ENCODE results near the gene PNMA6A. TPM values are rescaled to one million over a fixed set of nuclear protein-coding genes. Genes with fewer than 3 reads are reported as not detected.
"Not testable (repeated sequence)": the region's sequence is repeated elsewhere in the genome, so short reads cannot be mapped to it uniquely, and the experiment has no call there.

PNMA6A gene
- total and polyA plus RNA-seq, 2 donors, result 0.71 to 1.5 TPM

DNA sequence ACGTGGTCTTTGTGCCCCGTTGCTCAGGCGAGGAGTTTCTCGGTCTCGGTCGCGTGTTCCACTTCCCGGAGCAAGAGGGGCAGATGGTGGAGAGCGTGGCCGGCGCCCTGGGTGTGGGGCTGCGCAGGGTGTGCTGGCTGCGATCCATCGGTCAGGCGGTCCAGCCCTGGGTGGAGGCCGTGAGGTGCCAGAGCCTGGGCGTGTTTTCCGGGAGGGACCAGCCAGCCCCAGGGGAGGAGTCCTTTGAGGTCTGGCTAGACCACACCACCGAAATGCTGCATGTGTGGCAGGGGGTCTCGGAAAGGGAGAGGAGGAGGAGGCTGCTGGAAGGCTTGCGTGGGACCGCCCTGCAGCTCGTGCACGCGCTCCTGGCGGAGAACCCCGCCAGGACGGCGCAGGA lies 1.1 kb downstream of the PNMA6A start:
- H3K27ac ChIP-seq (ENCODE audit: low read depth in 1 of 2, low read length in 1 of 2); H3K9me3 ChIP-seq (ENCODE audit: control insufficient read depth in 2 of 2, insufficient read depth in 1 of 2, low read length in 1 of 2); DNase-seq (ENCODE audit: low read depth in 6 of 9, low spot score in 9 of 9); H3K27me3 ChIP-seq (ENCODE audit: control insufficient read depth in 2 of 2, insufficient read depth in 1 of 2, low read length in 1 of 2); H3K36me3 ChIP-seq (ENCODE audit: control insufficient read depth in 2 of 2, insufficient read depth in 2 of 2, low read length in 1 of 2); H3K4me1 ChIP-seq (ENCODE audit: control insufficient read depth in 2 of 2, insufficient read depth in 2 of 2, low read length in 2 of 2); H3K4me3 ChIP-seq (ENCODE audit: low read length in 2 of 2): not testable (repeated sequence)
- WGBS, result 100% methylated on average over 4 of the region's 29 CpGs

DNA sequence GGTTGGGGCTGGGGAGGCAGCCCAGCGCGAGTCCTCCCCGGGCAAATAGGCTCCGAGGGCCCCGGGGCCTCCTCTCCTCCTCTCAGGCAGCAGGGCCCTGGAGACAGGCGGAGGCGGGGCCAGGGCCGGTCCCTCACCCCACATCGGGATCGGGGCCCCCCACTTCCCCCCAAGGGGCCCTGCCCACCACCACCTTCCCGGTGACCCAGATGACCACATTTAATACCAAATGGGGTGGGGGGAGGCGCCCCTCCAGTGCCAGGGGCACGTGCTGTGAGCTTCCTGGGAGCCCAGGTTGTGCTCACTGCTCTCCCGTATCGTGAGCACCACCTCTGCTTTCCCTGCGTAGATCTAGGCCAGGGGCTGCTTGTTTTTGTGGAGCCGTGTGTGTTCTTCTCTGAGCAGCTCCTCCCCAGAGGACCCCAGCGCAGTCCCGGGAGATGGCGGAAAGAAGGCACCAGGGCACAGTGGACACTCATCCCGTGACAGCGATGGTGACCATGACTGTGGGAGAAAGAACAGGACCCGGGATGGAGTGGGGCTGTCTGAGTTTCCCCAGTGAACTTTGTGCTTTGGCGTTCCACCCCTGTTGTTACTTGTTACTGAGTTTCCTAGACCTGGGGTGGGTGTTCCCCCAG lies 2.1 kb downstream of the PNMA6A start:
- H3K9me3 ChIP-seq (ENCODE audit: control insufficient read depth in 2 of 2, insufficient read depth in 1 of 2, low read length in 1 of 2), result peaks cover 0 to 3% of the 10 kb centered on the region in 2 donors
- H3K27ac ChIP-seq (ENCODE audit: low read depth in 1 of 2, low read length in 1 of 2), result no peak overlapping the region
- H3K36me3 ChIP-seq (ENCODE audit: control insufficient read depth in 2 of 2, insufficient read depth in 2 of 2, low read length in 1 of 2), result no peaks in the 10 kb centered on the region
- DNase-seq (ENCODE audit: low read depth in 6 of 9, low spot score in 9 of 9), result no peak
- no peak overlapping the region for H3K4me3 ChIP-seq (ENCODE audit: low read length in 2 of 2)
- 88% methylated on average over 19 of the region's 24 CpGs for WGBS
- no peaks in the 10 kb centered on the region for H3K27me3 ChIP-seq (ENCODE audit: control insufficient read depth in 2 of 2, insufficient read depth in 1 of 2, low read length in 1 of 2)
- no peaks in the 10 kb centered on the region for H3K4me1 ChIP-seq (ENCODE audit: control insufficient read depth in 2 of 2, insufficient read depth in 2 of 2, low read length in 2 of 2)

DNA sequence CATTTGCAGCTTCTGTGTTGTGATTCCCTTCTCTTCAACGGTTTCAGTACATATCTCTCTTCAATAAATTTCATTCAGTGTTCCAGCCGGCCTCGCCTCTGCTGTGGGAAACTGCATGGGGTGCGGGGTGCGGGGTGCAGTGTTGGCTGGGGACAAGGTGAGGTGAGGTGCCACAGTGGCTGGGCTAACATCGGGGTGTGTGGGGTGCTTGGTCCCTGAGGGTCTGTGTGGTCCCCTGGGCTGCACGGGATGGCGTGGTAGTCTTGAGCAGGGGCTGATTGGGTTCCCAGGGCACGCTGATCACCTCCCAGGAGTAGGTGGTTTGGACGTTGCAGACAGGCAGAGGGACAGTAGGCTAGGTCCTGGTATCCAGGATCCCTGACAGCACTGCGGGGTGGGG lies 2.7 kb downstream of the PNMA6A start:
- WGBS, result 94% methylated on average over 11 of the region's 11 CpGs
- Histone ChIP-seq H3K9me3 (ENCODE audit: control insufficient read depth in 2 of 2, insufficient read depth in 1 of 2, low read length in 1 of 2) (peaks cover 0 to 3% of the 10 kb centered on the region in 2 donors), H3K27me3 (ENCODE audit: control insufficient read depth in 2 of 2, insufficient read depth in 1 of 2, low read length in 1 of 2) (no peaks in the 10 kb centered on the region), H3K4me3 (ENCODE audit: low read length in 2 of 2) (no peak overlapping the region), H3K27ac (ENCODE audit: low read depth in 1 of 2, low read length in 1 of 2) (no peak overlapping the region), H3K36me3 (ENCODE audit: control insufficient read depth in 2 of 2, insufficient read depth in 2 of 2, low read length in 1 of 2) (no peaks in the 10 kb centered on the region), H3K4me1 (ENCODE audit: control insufficient read depth in 2 of 2, insufficient read depth in 2 of 2, low read length in 2 of 2) (no peaks in the 10 kb centered on the region)
- no peak for DNase-seq (ENCODE audit: low read depth in 6 of 9, low spot score in 9 of 9)

DNA sequence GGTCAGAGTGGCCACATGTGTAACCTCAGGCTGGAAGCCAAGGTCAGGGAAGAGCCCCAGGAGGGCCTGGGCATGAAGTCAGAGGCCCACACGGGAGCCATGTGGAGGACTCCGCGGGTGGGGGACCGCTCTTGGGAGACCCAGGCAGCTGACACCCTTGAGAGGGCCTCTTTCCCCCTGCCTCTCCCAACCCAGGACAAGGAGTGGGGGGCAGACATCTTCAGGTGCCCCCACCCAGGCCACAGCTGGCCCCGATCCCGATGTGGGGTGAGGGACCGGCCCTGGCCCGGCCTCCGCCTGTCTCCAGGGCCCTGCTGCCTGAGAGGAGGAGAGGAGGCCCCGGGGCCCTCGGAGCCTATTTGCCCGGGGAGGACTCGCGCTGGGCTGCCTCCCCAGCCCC lies 3.1 kb downstream of the PNMA6A start:
- H3K27ac ChIP-seq (ENCODE audit: low read depth in 1 of 2, low read length in 1 of 2), result no peak overlapping the region
- no peaks in the 10 kb centered on the region for H3K36me3 ChIP-seq (ENCODE audit: control insufficient read depth in 2 of 2, insufficient read depth in 2 of 2, low read length in 1 of 2)
- peaks cover 0 to 3% of the 10 kb centered on the region in 2 donors for H3K9me3 ChIP-seq (ENCODE audit: control insufficient read depth in 2 of 2, insufficient read depth in 1 of 2, low read length in 1 of 2)
- WGBS, result 94% methylated on average over 9 of the region's 14 CpGs
- no peak for DNase-seq (ENCODE audit: low read depth in 6 of 9, low spot score in 9 of 9)
- H3K4me1 ChIP-seq (ENCODE audit: control insufficient read depth in 2 of 2, insufficient read depth in 2 of 2, low read length in 2 of 2), result no peaks in the 10 kb centered on the region
- no peaks in the 10 kb centered on the region for H3K27me3 ChIP-seq (ENCODE audit: control insufficient read depth in 2 of 2, insufficient read depth in 1 of 2, low read length in 1 of 2)
- H3K4me3 ChIP-seq (ENCODE audit: low read length in 2 of 2), result no peak overlapping the region

DNA sequence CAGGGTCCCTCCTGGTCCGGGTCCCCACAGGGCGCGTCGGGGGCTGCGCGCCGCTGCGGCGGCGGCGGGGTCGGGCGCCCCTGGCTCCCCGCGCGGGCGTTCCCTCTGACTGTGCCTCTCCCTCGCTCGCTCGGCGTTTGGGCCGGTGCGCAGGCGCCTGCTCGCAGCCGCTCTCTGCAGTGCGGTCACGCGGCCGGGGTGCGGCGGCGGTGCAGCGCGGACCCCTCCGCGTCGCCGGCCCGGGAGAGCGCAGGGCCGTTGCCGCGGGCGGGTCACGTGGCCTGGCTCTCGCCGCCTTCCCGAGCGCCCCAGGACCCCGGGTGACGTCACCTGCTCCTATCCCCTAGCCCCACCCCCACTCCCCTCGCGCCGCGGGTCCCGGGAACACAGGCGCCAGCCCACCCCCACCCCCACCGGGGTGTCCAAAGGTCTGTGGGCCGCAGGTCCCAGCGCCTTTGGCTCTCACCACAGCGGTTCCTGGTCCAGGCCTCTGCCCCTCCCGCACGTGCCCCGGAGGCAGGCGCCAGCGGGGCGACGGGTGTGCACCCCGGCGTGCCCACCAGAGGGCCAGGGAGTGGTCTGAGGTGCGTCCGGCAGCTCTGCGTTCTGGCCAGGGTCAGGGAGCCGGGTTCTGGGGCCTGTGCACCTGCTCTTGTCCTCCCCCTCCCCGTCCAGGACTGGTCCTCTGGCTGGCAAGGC lies 5.3 kb downstream of the PNMA6A start:
- H3K4me3 ChIP-seq (ENCODE audit: low read length in 2 of 2); DNase-seq (ENCODE audit: low read depth in 6 of 9, low spot score in 9 of 9); H3K4me1 ChIP-seq (ENCODE audit: control insufficient read depth in 2 of 2, insufficient read depth in 2 of 2, low read length in 2 of 2); H3K9me3 ChIP-seq (ENCODE audit: control insufficient read depth in 2 of 2, insufficient read depth in 1 of 2, low read length in 1 of 2); H3K27me3 ChIP-seq (ENCODE audit: control insufficient read depth in 2 of 2, insufficient read depth in 1 of 2, low read length in 1 of 2); H3K27ac ChIP-seq (ENCODE audit: low read depth in 1 of 2, low read length in 1 of 2); H3K36me3 ChIP-seq (ENCODE audit: control insufficient read depth in 2 of 2, insufficient read depth in 2 of 2, low read length in 1 of 2): not testable (repeated sequence)
- no CpG with 5 or more reads among the region's 76 CpGs for WGBS

DNA sequence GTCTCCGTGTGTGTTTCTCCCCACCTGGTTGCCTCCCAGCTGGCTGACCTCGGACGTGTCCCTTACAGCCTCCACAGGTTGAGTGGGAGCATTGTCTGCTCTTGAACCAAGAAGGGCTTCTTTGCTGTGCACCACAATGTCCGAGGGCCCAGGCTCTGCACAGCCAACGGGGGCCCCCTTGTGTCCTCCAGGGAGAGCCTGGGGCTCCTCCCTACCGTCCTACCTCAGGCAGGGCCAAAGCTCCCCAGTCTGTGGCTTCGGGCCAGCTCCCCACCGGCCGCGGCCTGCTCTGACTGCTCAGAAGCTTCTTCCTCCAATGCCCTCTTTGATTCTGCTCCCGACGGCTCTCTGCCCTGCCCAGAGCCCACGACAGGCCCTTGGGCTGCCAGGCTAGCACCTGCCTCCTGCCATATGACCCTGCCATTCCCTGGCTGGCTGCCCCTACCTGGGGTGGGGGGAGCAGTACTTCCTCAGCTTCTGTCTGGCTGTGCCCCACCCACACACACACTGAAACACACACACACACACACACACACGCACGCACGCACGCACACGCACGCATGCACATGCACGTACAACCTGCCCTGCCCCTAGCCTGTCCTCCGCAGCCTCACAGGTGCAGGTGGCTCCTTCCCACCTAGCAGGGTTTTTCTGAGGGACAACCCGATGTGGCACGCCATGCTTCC lies 11.1 kb downstream of the PNMA6A start:
- not testable (repeated sequence) for DNase-seq (ENCODE audit: low read depth in 6 of 9, low spot score in 9 of 9); H3K9me3 ChIP-seq (ENCODE audit: control insufficient read depth in 2 of 2, insufficient read depth in 1 of 2, low read length in 1 of 2); H3K27ac ChIP-seq (ENCODE audit: low read depth in 1 of 2, low read length in 1 of 2); H3K4me1 ChIP-seq (ENCODE audit: control insufficient read depth in 2 of 2, insufficient read depth in 2 of 2, low read length in 2 of 2); H3K4me3 ChIP-seq (ENCODE audit: low read length in 2 of 2); H3K27me3 ChIP-seq (ENCODE audit: control insufficient read depth in 2 of 2, insufficient read depth in 1 of 2, low read length in 1 of 2); H3K36me3 ChIP-seq (ENCODE audit: control insufficient read depth in 2 of 2, insufficient read depth in 2 of 2, low read length in 1 of 2)
- 72% methylated on average over 10 of the region's 23 CpGs for WGBS

DNA sequence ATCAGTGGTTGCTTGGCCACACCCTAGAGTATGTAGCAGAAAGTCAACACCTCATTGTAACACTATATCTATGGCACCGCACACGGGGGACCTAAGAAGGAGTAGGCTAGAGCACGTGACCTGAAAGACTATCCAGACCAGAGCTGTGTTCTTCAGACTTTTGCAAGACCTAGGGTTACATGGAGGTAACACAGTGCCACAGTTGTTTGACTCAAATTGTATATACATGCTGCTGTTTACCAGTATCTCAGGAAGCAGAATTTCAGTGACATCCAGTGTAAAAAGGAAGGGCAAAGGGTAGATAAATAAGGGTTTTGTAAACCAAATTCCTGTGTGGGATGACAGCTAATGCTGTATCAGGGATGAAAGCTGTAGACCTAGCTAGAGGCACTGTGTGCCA lies 30.2 kb downstream of the PNMA6A start:
- Histone ChIP-seq H3K4me3 (ENCODE audit: low read length in 2 of 2) (no peak overlapping the region), H3K4me1 (ENCODE audit: control insufficient read depth in 2 of 2, insufficient read depth in 2 of 2, low read length in 2 of 2) (no peaks in the 10 kb centered on the region), H3K27me3 (ENCODE audit: control insufficient read depth in 2 of 2, insufficient read depth in 1 of 2, low read length in 1 of 2) (no peaks in the 10 kb centered on the region), H3K36me3 (ENCODE audit: control insufficient read depth in 2 of 2, insufficient read depth in 2 of 2, low read length in 1 of 2) (no peaks in the 10 kb centered on the region), H3K27ac (ENCODE audit: low read depth in 1 of 2, low read length in 1 of 2) (no peak overlapping the region), H3K9me3 (ENCODE audit: control insufficient read depth in 2 of 2, insufficient read depth in 1 of 2, low read length in 1 of 2) (no peaks in the 10 kb centered on the region)
- 87% methylated on average over 3 of the region's 3 CpGs for WGBS
- DNase-seq (ENCODE audit: low read depth in 6 of 9, low spot score in 9 of 9), result no peak

DNA sequence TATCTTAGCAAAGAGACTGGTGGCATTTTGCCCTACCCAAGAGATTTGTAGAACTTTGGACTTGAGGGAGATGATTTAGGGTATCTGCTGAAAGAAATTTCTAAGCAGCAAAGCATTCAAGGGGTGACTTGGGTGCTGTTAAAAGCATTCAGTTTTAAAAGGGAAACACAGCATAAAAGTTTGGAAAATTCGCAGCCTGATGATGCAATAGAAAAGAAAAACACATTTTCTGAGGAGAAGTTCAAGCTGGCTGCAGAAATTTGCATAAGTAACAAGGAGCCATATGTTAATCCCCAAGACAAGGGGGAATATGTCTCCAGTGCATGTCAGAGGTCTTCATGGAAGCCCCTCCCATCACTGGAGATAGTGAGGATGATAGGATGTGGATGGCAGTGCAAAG lies 32.7 kb downstream of the PNMA6A start:
- not testable (repeated sequence) for H3K4me3 ChIP-seq (ENCODE audit: low read length in 2 of 2); H3K27me3 ChIP-seq (ENCODE audit: control insufficient read depth in 2 of 2, insufficient read depth in 1 of 2, low read length in 1 of 2); H3K4me1 ChIP-seq (ENCODE audit: control insufficient read depth in 2 of 2, insufficient read depth in 2 of 2, low read length in 2 of 2); H3K27ac ChIP-seq (ENCODE audit: low read depth in 1 of 2, low read length in 1 of 2); DNase-seq (ENCODE audit: low read depth in 6 of 9, low spot score in 9 of 9); H3K9me3 ChIP-seq (ENCODE audit: control insufficient read depth in 2 of 2, insufficient read depth in 1 of 2, low read length in 1 of 2); H3K36me3 ChIP-seq (ENCODE audit: control insufficient read depth in 2 of 2, insufficient read depth in 2 of 2, low read length in 1 of 2)
- WGBS, result 92% methylated on average over 1 of the region's 1 CpG

DNA sequence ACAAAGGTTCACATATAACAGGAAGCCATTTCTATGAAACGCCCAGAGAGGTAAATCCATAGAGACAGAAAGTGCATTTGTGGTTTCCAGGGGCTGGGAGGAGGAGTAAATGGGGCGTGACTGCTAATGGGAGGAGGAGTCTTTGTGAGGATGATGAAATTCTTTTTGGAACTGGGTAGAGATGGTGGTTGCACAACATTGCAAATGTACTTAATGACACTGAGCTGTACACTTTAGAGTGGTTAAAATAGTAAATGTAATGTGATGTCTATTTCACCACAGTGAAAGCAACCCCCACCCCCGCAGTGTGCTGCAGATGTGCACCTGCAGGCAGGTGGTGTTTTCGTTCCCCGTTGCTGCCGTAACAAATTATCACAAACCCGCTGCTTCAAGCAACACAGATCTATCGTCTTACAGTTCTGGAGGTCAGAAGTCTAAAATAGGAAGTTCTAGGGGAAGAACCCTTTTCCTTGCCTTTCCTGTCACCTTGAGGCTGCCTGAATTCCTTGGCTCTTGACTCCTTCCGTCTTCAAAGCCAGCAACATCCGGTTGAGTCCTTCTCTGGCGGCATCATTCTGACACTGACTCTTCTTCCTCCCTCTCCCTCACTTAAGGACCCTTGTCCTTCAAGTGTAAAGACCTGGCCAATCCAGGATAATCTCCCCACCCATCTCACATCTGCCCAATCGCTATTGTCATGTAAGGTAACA lies 34.0 kb downstream of the PNMA6A start:
- H3K27me3 ChIP-seq (ENCODE audit: control insufficient read depth in 2 of 2, insufficient read depth in 1 of 2, low read length in 1 of 2); H3K4me1 ChIP-seq (ENCODE audit: control insufficient read depth in 2 of 2, insufficient read depth in 2 of 2, low read length in 2 of 2); DNase-seq (ENCODE audit: low read depth in 6 of 9, low spot score in 9 of 9); H3K27ac ChIP-seq (ENCODE audit: low read depth in 1 of 2, low read length in 1 of 2); H3K4me3 ChIP-seq (ENCODE audit: low read length in 2 of 2); H3K9me3 ChIP-seq (ENCODE audit: control insufficient read depth in 2 of 2, insufficient read depth in 1 of 2, low read length in 1 of 2); H3K36me3 ChIP-seq (ENCODE audit: control insufficient read depth in 2 of 2, insufficient read depth in 2 of 2, low read length in 1 of 2): not testable (repeated sequence)
- 45% methylated on average over 2 of the region's 12 CpGs for WGBS

All from thymus (tissue), 11 donors.